Muscle of leg (tissue), 11 donors: ENCODE measurements around the gene GRIK4. TPM values are rescaled to one million over a fixed set of nuclear protein-coding genes. Genes with fewer than 3 reads are reported as not detected.
A peak's percentile ranks its signal among the peaks of the same experiment; 100 is the strongest.

Source experiments
- DNase-seq: peaks from one replicate; pipeline ENCODE4 v3.0.0; 2013
- H3K27ac ChIP-seq: one replicate; pipeline ENCODE4 v1.5.1; 2013; ENCODE audit warnings: mild to moderate bottlenecking, low read length, control low read depth
- H3K27me3 ChIP-seq: one replicate; pipeline ENCODE4 v1.6.1; 2013; ENCODE audit warnings: low read length; ENCODE audit not compliant: control insufficient read depth, insufficient read depth
- H3K36me3 ChIP-seq: one replicate; pipeline ENCODE4 v1.6.1; 2013; ENCODE audit warnings: low read length; ENCODE audit not compliant: control insufficient read depth, insufficient read depth
- H3K4me1 ChIP-seq: one replicate; pipeline ENCODE4 v1.6.1; 2013; ENCODE audit warnings: low read length; ENCODE audit not compliant: control insufficient read depth, insufficient read depth
- H3K4me3 ChIP-seq: one replicate; pipeline ENCODE4 v1.5.1; 2013; ENCODE audit warnings: low read length, control low read depth
- H3K9me3 ChIP-seq: replicated peaks from 2 replicates; pipeline ENCODE4 v1.6.1; 2013; ENCODE audit warnings: low read depth, low read length; ENCODE audit not compliant: control insufficient read depth
- WGBS: methylation state at CpG from one replicate; pipeline ENCODE4 v1.1.5; 2013; ENCODE audit warnings: missing lambda C conversion rate; ENCODE audit not compliant: insufficient coverage; 5-methylcytosine and 5-hydroxymethylcytosine counted together
- polyA plus RNA-seq, 8 donors: library from polyadenylated mRNA; unstranded; fragments of 120-200 nt; gene quantifications; one replicate each; pipeline versions ENCODE4 v1.2.1 to v1.2.3, GENCODE V29; 2013; ENCODE audit warnings: inconsistent platforms in 1 of 8, low replicate concordance in 1 of 8; ENCODE audit not compliant: insufficient read length in 8 of 8, insufficient read depth in 1 of 8
- total RNA-seq: library from RNA; stranded (reverse); fragments of 120-200 nt; gene quantifications from one replicate; pipeline ENCODE4 v1.2.4, GENCODE V29; 2013

GRIK4 gene
- total and polyA plus RNA-seq, 9 donors, result 0.09 to 1.3 (median 0.50) TPM

GRCh38 chr11:120972621-120973020 lies 461.1 kb downstream of the GRIK4 start:
- no peak overlapping the region for H3K27ac ChIP-seq
- H3K27me3 ChIP-seq, result no peaks in the 10 kb centered on the region
- WGBS, result 89% methylated on average over 2 of the region's 6 CpGs
- no peaks in the 10 kb centered on the region for H3K9me3 ChIP-seq
- no peaks in the 10 kb centered on the region for H3K36me3 ChIP-seq
- H3K4me3 ChIP-seq, result no peak overlapping the region
- no peak for DNase-seq
- H3K4me1 ChIP-seq, result peaks cover 6% of the 10 kb centered on the region

DNA sequence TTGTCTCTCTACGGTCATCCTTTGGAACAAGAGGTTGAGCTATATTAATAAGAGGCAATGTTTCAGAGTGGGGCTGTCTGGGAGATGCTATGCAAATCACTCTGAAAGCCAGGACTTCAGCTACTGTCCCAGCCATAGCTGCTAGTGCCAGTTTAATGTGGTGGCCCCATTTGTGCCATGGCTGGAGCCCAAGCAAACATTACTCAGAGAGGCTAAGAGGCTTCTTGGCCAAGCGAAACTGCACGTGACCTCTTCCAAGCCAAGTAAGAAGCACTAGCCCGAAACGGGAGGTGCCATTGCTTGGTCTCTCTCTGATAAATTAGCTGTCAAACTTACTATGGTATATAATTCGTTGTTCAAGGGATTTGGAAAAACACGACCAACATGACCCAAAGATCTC lies 462.0 kb downstream of the GRIK4 start:
- Histone ChIP-seq H3K9me3 (no peaks in the 10 kb centered on the region), H3K4me3 (no peak overlapping the region), H3K36me3 (no peaks in the 10 kb centered on the region), H3K27me3 (no peaks in the 10 kb centered on the region), H3K27ac (no peak overlapping the region), H3K4me1 (peaks cover 6% of the 10 kb centered on the region)
- DNase-seq, result no peak
- WGBS, result 80% methylated on average over 5 of the region's 7 CpGs

DNA sequence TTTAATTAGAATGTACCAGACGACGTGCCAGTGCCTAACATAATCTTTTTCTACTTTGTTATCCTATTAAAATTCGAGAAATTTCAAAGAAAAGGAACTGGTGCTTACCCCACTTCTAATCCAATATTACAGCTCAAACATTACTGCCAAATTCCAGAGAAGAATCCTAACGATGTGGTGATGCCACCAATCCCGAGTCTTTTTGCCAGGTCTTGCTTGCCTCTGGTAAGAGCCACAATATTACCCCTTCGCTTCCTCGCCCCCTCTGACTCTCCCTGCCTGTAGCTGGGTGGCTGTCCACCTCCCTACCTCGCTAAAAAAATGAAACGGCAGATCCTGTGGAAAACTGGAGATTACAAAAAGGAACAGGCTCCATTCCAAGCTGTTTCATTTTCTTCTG lies 462.9 kb downstream of the GRIK4 start:
- Histone ChIP-seq H3K4me1 (peaks cover 6% of the 10 kb centered on the region), H3K27ac (no peak overlapping the region), H3K36me3 (no peaks in the 10 kb centered on the region), H3K9me3 (no peaks in the 10 kb centered on the region), H3K27me3 (no peaks in the 10 kb centered on the region), H3K4me3 (no peak overlapping the region)
- DNase-seq, result no peak
- WGBS, result 39% methylated on average over 5 of the region's 9 CpGs

DNA sequence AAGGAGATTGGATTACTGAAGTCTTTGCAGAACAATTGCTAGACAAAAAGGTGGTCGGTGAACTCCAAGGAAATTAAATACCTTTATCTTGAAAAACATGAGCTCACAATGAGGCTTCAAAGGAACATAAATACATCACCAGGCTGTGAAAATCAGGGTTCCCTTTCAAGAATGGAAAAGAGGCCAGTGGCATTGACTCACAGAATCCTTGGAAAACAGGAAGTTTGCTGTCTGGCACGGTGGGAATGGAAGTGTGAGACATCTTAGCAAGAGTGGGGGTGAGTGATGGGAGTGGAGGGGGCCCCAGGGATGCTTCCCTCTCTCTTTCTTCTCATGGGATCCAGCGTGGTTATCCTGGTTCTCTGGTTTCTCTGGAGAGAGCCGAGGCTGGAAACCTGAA lies 463.4 kb downstream of the GRIK4 start:
- Histone ChIP-seq H3K27me3 (no peaks in the 10 kb centered on the region), H3K4me1 (peaks cover 6% of the 10 kb centered on the region), H3K4me3 (no peak overlapping the region), H3K36me3 (no peaks in the 10 kb centered on the region), H3K27ac (no peak overlapping the region), H3K9me3 (no peaks in the 10 kb centered on the region)
- DNase-seq, result no peak
- no CpG with 5 or more reads among the region's 4 CpGs for WGBS

DNA sequence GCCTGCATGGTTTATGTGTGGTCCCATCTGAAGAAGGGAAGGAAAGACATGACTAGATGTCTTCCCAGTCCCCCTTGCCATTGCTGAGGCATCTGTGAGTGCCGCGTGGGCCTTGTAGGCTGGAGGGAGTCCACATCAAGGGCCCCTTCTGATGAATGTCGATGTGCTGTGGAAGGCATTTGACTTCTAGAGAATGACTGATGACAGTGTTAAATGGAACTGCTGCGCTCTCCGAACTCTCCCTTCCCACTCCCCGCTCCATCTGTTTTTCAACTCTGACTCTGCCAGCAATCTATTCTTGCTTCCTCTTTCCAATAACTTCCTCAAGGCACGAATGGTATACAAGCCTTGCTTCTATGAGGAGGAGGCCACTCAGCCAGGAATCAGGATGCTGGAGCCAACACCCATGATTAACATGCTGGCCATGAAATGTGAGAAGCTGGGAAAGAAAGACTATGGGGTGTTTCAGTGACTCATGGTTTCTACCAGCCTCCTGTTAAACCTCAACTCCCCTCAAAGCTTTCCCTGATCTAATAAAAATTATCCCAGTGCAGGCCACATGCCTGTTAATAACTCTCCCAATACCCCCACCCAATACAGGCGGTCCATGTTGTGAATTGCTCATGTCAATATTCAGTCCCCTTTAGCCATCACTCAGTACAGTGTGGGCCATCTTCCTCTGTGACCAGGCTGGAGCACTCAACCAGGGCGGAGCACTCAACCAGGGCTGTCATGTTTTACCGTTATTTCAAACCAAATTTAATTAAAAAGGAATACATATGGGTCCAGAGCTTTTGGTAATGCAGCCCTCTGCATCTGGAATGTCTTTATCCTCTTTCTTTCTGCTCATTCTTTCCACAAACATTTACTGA lies 466.0 kb downstream of the GRIK4 start:
- peak; percentile 35 for DNase-seq
- H3K27me3 ChIP-seq, result no peaks in the 10 kb centered on the region
- H3K4me1 ChIP-seq, result peaks cover 6% of the 10 kb centered on the region
- H3K4me3 ChIP-seq, result no peak overlapping the region
- H3K27ac ChIP-seq, result no peak overlapping the region
- WGBS, result 59% methylated on average over 4 of the region's 10 CpGs
- H3K9me3 ChIP-seq, result no peaks in the 10 kb centered on the region
- H3K36me3 ChIP-seq, result no peaks in the 10 kb centered on the region

DNA sequence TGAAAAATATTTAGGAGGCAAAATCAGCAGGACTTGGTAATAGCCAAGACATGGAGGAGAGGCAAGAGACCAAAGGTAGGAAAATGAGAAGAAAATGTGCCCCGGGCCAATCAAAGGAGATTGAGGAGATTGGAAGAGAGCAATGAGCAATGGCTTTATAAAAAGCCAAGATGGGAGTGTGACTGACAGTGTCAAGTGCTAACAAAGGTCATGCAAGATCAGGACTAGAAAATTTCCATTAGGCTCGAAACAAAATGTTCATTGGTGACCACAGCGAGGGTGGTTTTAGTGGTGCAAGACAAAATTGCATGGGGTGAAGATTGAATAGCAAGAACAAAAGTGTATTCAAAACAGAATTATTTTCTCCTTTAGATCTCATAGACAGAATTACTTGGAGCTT lies 467.2 kb downstream of the GRIK4 start:
- Histone ChIP-seq H3K27me3 (peaks cover 7% of the 10 kb centered on the region), H3K4me3 (no peak overlapping the region), H3K36me3 (no peaks in the 10 kb centered on the region), H3K4me1 (peaks cover 6% of the 10 kb centered on the region), H3K9me3 (no peaks in the 10 kb centered on the region), H3K27ac (no peak overlapping the region)
- WGBS, result 87% methylated on average over 2 of the region's 3 CpGs
- peak; percentile 45 for DNase-seq

DNA sequence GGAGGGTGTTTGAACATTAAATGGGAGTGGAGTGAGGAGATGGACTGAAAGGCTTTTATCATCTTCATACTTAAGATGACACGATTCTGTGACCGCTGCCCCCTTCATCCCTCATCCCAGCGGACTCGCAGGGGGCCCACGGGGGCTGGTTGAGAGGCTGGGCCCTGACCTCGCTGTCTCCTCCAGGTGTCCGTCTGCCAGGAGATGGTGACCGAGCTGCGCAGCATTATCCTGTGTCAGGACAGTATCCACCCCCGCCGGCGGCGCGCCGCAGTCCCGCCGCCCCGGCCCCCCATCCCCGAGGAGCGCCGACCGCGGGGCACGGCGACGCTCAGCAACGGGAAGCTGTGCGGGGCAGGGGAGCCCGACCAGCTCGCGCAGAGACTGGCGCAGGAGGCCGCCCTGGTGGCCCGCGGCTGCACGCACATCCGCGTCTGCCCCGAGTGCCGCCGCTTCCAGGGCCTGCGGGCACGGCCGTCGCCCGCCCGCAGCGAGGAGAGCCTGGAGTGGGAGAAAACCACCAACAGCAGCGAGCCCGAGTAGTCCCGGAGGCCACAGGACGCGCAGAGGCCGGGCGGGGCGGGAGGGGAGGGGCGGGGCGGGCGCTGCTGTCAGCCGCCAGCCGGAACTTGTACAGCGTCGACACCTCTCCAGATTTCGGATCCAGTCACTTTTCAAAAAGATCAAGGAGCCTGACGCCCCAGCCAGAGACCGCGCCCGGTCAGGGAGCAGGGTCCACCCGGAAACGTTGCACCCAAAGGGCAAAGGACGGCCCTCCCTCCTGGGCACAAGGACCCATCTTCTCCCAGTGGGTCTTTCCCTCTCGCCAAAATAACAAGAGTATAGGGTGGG lies 474.4 kb downstream of the GRIK4 start:
- H3K27me3 ChIP-seq, result peaks cover 17% of the 10 kb centered on the region
- H3K27ac ChIP-seq, result no peak overlapping the region
- H3K36me3 ChIP-seq, result no peaks in the 10 kb centered on the region
- H3K4me3 ChIP-seq, result peak overlapping the region; percentile 42
- WGBS, result under 1% methylated on average over 69 of the region's 72 CpGs
- H3K9me3 ChIP-seq, result no peaks in the 10 kb centered on the region
- DNase-seq, result peak; percentile 49
- peaks cover 6% of the 10 kb centered on the region for H3K4me1 ChIP-seq

DNA sequence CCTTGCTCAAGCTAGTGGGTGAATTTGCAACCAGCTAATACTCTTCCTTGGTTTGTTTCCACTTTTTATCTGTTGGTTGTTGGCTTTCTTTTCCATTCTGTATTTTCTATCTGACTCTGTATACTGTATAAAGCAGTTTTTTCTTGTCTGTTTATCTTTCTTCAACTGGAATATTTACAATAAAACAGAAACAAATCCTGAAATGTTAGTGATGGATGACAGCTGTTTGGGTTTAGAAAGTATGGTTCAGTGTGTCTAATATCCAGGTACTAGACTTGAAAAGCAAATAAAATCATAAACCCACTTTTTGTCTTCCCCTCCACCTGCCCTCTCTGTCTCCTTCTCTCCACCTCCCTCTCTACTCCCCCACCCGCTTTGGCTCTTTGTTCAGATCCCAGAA lies 477.1 kb downstream of the GRIK4 start:
- Histone ChIP-seq H3K4me1 (peaks cover 6% of the 10 kb centered on the region), H3K36me3 (no peaks in the 10 kb centered on the region), H3K4me3 (no peak overlapping the region), H3K27me3 (peaks cover 11% of the 10 kb centered on the region), H3K9me3 (no peaks in the 10 kb centered on the region), H3K27ac (no peak overlapping the region)
- no CpG with 5 or more reads among the region's 1 CpG for WGBS
- no peak for DNase-seq

DNA sequence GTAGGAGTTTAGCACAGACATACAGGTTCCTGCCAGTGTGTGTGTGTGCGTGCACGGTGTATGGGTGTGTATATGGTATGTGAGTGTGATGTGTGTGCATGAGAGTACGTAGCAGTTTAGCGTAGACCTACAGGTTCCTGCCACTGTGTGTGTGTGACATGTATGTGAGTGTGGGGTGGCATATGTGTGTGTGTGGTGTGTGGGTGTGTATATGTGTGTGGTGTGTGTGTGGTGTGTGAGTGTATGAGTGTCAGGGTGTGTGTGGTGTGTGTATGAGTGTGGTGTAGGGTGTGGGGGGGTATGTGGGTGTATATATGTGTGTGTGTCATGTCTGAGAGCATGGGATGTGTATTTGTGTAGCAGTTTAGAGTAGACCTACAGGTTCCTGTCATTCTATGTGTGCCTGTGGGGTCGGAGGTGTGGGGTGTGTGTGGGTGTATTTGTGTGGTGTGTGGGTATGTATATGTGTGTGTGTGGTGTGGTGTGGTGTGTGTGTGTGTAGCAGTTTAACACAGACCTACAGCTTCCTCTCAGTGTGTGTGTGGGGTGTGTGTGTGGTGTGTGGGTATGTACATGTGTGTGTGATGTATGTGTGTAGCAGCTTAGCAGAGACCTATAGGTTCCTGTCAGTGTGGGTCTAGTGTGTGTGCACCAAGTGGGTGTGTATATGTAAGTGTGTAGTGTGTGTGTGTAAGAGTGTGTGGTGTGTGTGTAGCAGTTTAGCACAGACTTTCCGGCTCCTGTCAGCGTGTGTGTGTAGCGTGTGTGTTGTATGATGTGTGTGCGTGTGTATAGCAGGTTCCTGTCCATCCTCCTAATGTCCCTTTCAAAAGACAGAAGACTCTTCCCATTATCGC lies 480.5 kb downstream of the GRIK4 start:
- no peaks in the 10 kb centered on the region for H3K9me3 ChIP-seq
- H3K27me3 ChIP-seq, result peaks cover 2% of the 10 kb centered on the region
- H3K4me3 ChIP-seq, result no peak overlapping the region
- 91% methylated on average over 6 of the region's 10 CpGs for WGBS
- H3K36me3 ChIP-seq, result no peaks in the 10 kb centered on the region
- H3K27ac ChIP-seq, result no peak overlapping the region
- no peak for DNase-seq
- H3K4me1 ChIP-seq, result no peaks in the 10 kb centered on the region
